CD4-positive, alpha-beta memory T cell (primary cell): Measurements from ENCODE around the gene SMG9. TPM values are rescaled to one million over a fixed set of nuclear protein-coding genes. Genes with fewer than 3 reads are reported as not detected.

Experiments
- CTCF ChIA-PET: fragments of 350-600 bp; sonication (Branson Sonifier 250); formaldehyde crosslinking; loops from one replicate; lab custom pipeline; 2021; ENCODE audit warnings: inconsistent platforms; ENCODE audit not compliant: partially characterized antibody; lab: Charles Lee
- POLR2A ChIA-PET: fragments of 350-600 bp; sonication (Branson Sonifier 250); formaldehyde crosslinking; loops from one replicate; lab custom pipeline; 2021; ENCODE audit not compliant: partially characterized antibody; lab: Charles Lee
- DNase-seq, 5 donors: peaks; one replicate each; pipeline versions ENCODE4 v3.0.0 to v3.0.0-alpha.2; 2020 to 2022; ENCODE audit warnings: mixed read lengths in 1 of 5
- H3K27ac ChIP-seq: one replicate; pipeline ENCODE4 v1.7.0; 2013; ENCODE audit warnings: low read depth, low read length
- H3K27me3 ChIP-seq: 2 replicates; pipeline ENCODE4 v1.7.0; 2013; ENCODE audit warnings: mild to moderate bottlenecking, low read length, moderate library complexity; ENCODE audit not compliant: insufficient read depth
- H3K36me3 ChIP-seq: 2 replicates; pipeline ENCODE4 v1.7.0; 2013; ENCODE audit warnings: mild to moderate bottlenecking, low read length, moderate library complexity; ENCODE audit not compliant: insufficient read depth
- H3K4me1 ChIP-seq: 2 replicates; pipeline ENCODE4 v1.7.0; 2013; ENCODE audit warnings: mild to moderate bottlenecking, low read length, moderate library complexity; ENCODE audit not compliant: insufficient read depth
- H3K4me3 ChIP-seq, 2 donors: one replicate each; pipeline ENCODE4 v1.7.0; 2013; ENCODE audit warnings: low read length in 2 of 2, mild to moderate bottlenecking in 1 of 2
- H3K9me3 ChIP-seq, 2 donors: one replicate each; pipeline ENCODE4 v1.7.0; 2013; ENCODE audit warnings: low read length in 2 of 2, control low read depth in 1 of 2; ENCODE audit not compliant: control insufficient read depth in 1 of 2
- H3K27ac Mint-ChIP-seq, 7 donors: one replicate each; pipeline ENCODE4 v1.8.0; 2020 to 2021; ENCODE audit warnings: mixed read lengths in 7 of 7, mild to moderate bottlenecking in 6 of 7, inconsistent platforms in 3 of 7, moderate library complexity in 3 of 7
- H3K27me3 Mint-ChIP-seq, 2 donors: one replicate each; pipeline ENCODE4 v1.8.0; 2020 to 2021; ENCODE audit warnings: mixed read lengths in 2 of 2
- H3K36me3 Mint-ChIP-seq, 2 donors: one replicate each; pipeline ENCODE4 v1.8.0; 2020 to 2021; ENCODE audit warnings: mixed read lengths in 2 of 2, inconsistent platforms in 1 of 2, mild to moderate bottlenecking in 1 of 2
- H3K4me1 Mint-ChIP-seq, 4 donors: one replicate each; pipeline ENCODE4 v1.8.0; 2020 to 2021; ENCODE audit warnings: mixed read lengths in 4 of 4, mild to moderate bottlenecking in 1 of 4
- H3K4me3 Mint-ChIP-seq, 8 donors: one replicate each; pipeline ENCODE4 v1.8.0; 2020 to 2021; ENCODE audit warnings: mixed read lengths in 8 of 8, mild to moderate bottlenecking in 7 of 8, moderate library complexity in 6 of 8, inconsistent platforms in 3 of 8
- H3K9me3 Mint-ChIP-seq, 8 donors: one replicate each; pipeline ENCODE4 v1.8.0; 2020 to 2021; ENCODE audit warnings: mixed read lengths in 8 of 8, mild to moderate bottlenecking in 5 of 8, inconsistent platforms in 3 of 8, moderate library complexity in 1 of 8
- intact Hi-C: fragments of 100-400 bp; cut with micrococcal nuclease; formaldehyde crosslinking; loops from one replicate; pipeline ENCODE4 v1.15.1; 2023
- polyA plus RNA-seq, 2 donors: library from polyadenylated mRNA; unstranded; fragments of 300-500 nt; fragmentation: Illumina TruSeq; gene quantifications; one replicate each; pipeline ENCODE4 v1.2.3, GENCODE V29; 2021
- total RNA-seq, 2 experiments: library from RNA; stranded (reverse); gene quantifications; one replicate each; pipeline ENCODE4 v1.2.3, GENCODE V29; 2021

The SMG9 gene
- total and polyA plus RNA-seq, 4 experiments from 2014 or later: 3.8 to 57.9 (median 35.6) TPM

DNA sequence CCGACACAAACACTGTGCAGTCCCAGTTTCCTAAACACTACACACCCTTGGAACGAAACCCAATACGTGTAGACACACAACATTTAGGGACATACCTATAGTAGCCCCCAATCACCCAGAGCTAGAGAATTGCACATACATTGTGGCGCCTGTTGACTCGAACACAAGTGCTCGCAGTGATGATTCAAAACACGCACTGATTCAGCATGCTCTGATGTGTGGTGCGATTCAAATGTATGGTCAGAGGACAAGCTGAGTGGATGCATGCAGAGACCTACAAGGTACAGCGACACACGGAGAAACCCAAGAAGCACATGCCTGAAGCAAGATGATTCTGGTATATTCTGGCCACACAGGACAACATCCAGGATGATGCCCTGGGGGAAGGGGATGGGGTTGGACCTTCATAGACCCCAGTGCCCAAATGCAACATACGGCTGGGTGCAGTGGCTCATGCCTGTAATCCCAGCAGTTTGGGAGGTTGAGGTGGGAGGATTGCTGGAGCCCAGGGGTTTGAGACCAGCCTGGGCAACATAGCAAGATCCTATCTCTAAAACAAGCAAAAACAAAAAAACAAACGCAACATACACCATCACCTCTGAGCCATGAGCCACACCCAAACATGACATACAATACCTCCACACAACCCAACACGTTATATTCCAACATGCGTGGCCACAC is 27.0 kb upstream of the SMG9 start:
- H3K36me3 ChIP-seq: no peaks in the 10 kb centered on the region
- no peak overlapping the region for H3K4me3 ChIP-seq
- peak overlapping the region; percentile 67 for H3K27ac ChIP-seq
- peaks cover 81% of the 10 kb centered on the region for H3K4me1 ChIP-seq
- ChIA-PET CTCF (interaction anchor here (0.9 to 8.1 kb wide), 3 partner anchors 15 to 113 kb away, joined by 3 to 94 read pairs (median 3); no protein-coding TSS in a partner anchor), POLR2A (interaction anchor here (1.0 to 7.8 kb wide), 5 partner anchors 14 to 36 kb away, joined by 3 to 106 read pairs (median 13); partner anchors contain the start of gene SMG9)
- Mint-ChIP-seq H3K36me3 (peaks cover 0 to 5% of the 10 kb centered on the region in 2 donors), H3K27ac (peak overlapping the region; percentile 85 to 96 (median 92)), H3K4me1 (peaks cover 51 to 86% (median 66%) of the 10 kb centered on the region in 4 donors), H3K9me3 (peaks cover 0 to 1% (median 0%) of the 10 kb centered on the region in 8 donors), H3K27me3 (no peaks in the 10 kb centered on the region), H3K4me3 (peak overlapping the region; percentile 82 to 92 (median 86))
- no peaks in the 10 kb centered on the region for H3K9me3 ChIP-seq
- no peak for DNase-seq
- H3K27me3 ChIP-seq: no peaks in the 10 kb centered on the region
- intact Hi-C loops: loop anchor here (10.0 kb wide), 1 partner anchor 217 kb away; no protein-coding TSS in a partner anchor

DNA sequence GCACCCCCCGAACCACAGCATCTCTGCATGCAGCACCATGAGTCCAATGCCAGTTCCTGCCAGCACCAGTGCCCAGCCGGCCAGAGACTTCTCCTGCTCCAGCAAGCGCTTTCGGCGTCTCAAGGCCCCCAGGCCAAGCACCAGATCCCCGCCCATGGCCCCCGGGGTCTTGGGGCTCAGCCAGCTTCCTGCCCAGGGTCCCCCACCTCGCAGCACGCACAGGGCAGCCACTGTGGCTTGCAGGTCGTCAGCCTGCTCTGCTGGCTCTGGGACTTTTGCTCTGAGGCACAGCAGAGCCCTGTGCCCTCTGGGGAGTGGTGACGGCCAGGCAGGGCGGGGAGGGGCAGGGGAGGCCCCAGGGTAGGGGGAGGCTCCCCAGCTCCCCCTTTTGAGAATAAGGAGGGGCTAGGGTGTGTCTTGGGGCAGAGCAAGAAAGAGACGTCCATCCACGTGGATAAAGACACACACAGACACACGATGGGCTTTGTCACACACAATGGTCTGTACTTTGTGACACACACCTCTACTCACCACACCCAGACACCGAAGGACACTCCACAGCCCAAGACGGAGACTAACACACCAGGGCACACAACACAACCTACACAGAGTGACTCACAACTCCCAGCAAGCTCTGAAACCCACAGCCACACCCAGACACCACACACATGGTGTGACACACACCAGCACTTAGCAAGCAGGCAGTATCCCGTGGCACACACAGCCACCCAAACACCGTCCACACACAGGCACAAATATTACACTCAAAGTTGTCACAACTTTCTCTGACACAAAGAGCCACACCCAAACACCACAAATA is 26.2 kb upstream of the SMG9 start, which contains the start of gene KCNN4:
Gene KCNN4 (minus strand): TSS at position 268 of the 820 bp plus-strand sequence. CDS start 112 bp downstream, at position 156.
- POLR2A ChIA-PET: interaction anchor here (1.0 to 7.8 kb wide), 7 partner anchors 13 to 342 kb away, joined by 3 to 106 read pairs (median 6); partner anchors contain the start of gene SMG9

DNA sequence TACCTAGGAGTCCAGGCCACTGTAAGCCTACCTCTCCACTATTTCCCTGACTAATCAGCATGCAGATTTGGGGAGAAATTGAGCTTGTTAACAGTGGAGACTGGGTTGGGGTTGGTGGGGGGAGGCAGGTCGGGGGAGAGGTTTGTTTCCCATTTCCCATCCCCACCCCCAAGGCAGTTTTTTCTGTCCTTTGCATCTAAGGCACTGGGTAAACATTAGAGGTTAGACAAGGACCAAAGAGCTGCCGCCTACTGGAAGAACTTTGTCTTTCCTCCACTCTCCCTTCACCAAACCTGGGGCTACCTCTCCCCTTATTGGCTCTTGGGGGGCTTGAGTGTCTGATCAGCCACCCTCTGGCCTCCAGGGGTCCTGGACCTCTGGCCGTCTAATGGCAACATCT is 25.1 kb upstream of the SMG9 start:
- intact Hi-C loops: loop anchor here (1.0 to 10.0 kb wide), 2 partner anchors 26 to 215 kb away; partner anchors contain the start of gene SMG9
- Histone ChIP-seq H3K27me3 (no peaks in the 10 kb centered on the region), H3K9me3 (no peaks in the 10 kb centered on the region), H3K4me1 (peaks cover 90% of the 10 kb centered on the region), H3K36me3 (no peaks in the 10 kb centered on the region), H3K27ac (peak overlapping the region; percentile 67), H3K4me3 (peak overlapping the region; percentile 38 to 48)
- peak overlapping the region; percentile 85 to 99 (median 91) for H3K27ac Mint-ChIP-seq
- POLR2A ChIA-PET: interaction anchor here (1.2 to 7.8 kb wide), 5 partner anchors 12 to 341 kb away, joined by 4 to 106 read pairs (median 6); partner anchors contain the start of gene SMG9
- H3K27me3 Mint-ChIP-seq: no peaks in the 10 kb centered on the region
- H3K4me1 Mint-ChIP-seq: peaks cover 58 to 95% (median 75%) of the 10 kb centered on the region in 4 donors
- H3K36me3 Mint-ChIP-seq: peaks cover 0 to 8% of the 10 kb centered on the region in 2 donors
- peaks cover 0 to 1% (median 0%) of the 10 kb centered on the region in 8 donors for H3K9me3 Mint-ChIP-seq
- no peak for DNase-seq
- H3K4me3 Mint-ChIP-seq: peak overlapping the region; percentile 84 to 92 (median 87)
- CTCF ChIA-PET: interaction anchor here (1.1 to 8.1 kb wide), 8 partner anchors 9 to 111 kb away, joined by 4 to 94 read pairs (median 6); partner anchors contain the start of gene SMG9

More for the DNA sequence above, 26.2 kb upstream of the SMG9 start, which contains the start of gene KCNN4:
- Histone ChIP-seq H3K4me1 (peaks cover 89% of the 10 kb centered on the region), H3K4me3 (peak within 1 kb of the TSS; percentile 44 to 48), H3K27ac (peak within 1 kb of the TSS; percentile 67), H3K27me3 (no peaks in the 10 kb centered on the region), H3K9me3 (no peaks in the 10 kb centered on the region), H3K36me3 (no peaks in the 10 kb centered on the region)
- H3K27ac Mint-ChIP-seq: peak within 1 kb of the TSS; percentile 85 to 99 (median 94)
- peaks cover 0 to 8% of the 10 kb centered on the region in 2 donors for H3K36me3 Mint-ChIP-seq
- CTCF ChIA-PET: interaction anchor here (1.4 to 8.1 kb wide), 3 partner anchors 14 to 112 kb away, joined by 3 to 94 read pairs (median 28); no protein-coding TSS in a partner anchor
- H3K4me3 Mint-ChIP-seq: peak within 1 kb of the TSS; percentile 84 to 92 (median 87)
- peaks cover 0 to 1% (median 0%) of the 10 kb centered on the region in 8 donors for H3K9me3 Mint-ChIP-seq
- no peaks in the 10 kb centered on the region for H3K27me3 Mint-ChIP-seq
- DNase-seq: peak in 4 of 5 donors; percentile 52 to 83 (median 58)
- intact Hi-C loops: loop anchor here (1.0 to 10.0 kb wide), 2 partner anchors 27 to 216 kb away; partner anchors contain the start of gene SMG9
- H3K4me1 Mint-ChIP-seq: peaks cover 58 to 95% (median 72%) of the 10 kb centered on the region in 4 donors

DNA sequence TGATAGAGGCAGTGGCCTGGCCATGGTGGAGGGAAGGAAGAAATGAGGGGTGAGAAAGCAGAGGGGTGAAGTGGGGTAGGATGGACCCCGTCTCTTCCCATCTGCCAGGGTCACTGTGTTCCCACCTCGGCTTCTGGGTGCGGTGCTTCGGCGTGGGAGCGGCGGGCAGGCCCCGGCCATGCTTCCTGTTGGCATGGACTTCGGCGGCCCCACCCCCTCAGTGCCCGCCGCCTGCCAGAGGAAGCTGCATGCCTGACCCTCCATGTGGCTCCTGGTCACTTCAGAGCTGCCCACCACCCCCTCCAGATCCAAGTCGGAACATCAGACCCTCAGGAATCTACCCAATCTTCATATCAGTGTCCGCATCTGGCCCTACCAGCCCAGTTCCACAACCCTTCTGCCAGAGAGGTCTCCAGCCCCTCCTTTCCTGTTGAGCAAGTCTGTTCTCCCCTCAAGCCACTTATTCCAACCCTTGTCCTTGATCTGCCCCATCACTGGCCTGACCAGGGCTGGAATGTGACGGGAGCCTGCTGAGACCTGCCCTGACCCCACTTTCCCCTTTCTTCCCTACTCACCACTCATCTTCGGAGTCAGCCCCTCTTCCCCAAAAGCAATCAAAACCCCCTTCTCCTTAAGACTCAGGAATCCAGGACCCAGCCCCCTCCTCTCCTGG is 24.5 kb upstream of the SMG9 start:
- ChIA-PET CTCF (interaction anchor here (0.8 to 8.1 kb wide), 12 partner anchors 8 to 185 kb away, joined by 3 to 94 read pairs (median 6); partner anchors contain the start of gene SMG9), POLR2A (interaction anchor here (1.3 to 7.8 kb wide), 4 partner anchors 12 to 111 kb away, joined by 4 to 106 read pairs (median 56); partner anchors contain the start of gene SMG9)
- peak overlapping the region; percentile 67 for H3K27ac ChIP-seq
- peak overlapping the region; percentile 85 to 99 (median 91) for H3K27ac Mint-ChIP-seq
- no peaks in the 10 kb centered on the region for H3K27me3 ChIP-seq
- intact Hi-C loops: no loop called here
- peaks cover 0 to 1% (median 0%) of the 10 kb centered on the region in 8 donors for H3K9me3 Mint-ChIP-seq
- H3K9me3 ChIP-seq: no peaks in the 10 kb centered on the region
- H3K4me3 Mint-ChIP-seq: peak overlapping the region; percentile 84 to 92 (median 87)
- H3K36me3 Mint-ChIP-seq: peaks cover 0 to 8% of the 10 kb centered on the region in 2 donors
- peaks cover 85% of the 10 kb centered on the region for H3K4me1 ChIP-seq
- peaks cover under 1% of the 10 kb centered on the region for H3K36me3 ChIP-seq
- no peaks in the 10 kb centered on the region for H3K27me3 Mint-ChIP-seq
- no peak for DNase-seq
- H3K4me1 Mint-ChIP-seq: peaks cover 55 to 90% (median 72%) of the 10 kb centered on the region in 4 donors
- peak overlapping the region; percentile 38 to 48 for H3K4me3 ChIP-seq

DNA sequence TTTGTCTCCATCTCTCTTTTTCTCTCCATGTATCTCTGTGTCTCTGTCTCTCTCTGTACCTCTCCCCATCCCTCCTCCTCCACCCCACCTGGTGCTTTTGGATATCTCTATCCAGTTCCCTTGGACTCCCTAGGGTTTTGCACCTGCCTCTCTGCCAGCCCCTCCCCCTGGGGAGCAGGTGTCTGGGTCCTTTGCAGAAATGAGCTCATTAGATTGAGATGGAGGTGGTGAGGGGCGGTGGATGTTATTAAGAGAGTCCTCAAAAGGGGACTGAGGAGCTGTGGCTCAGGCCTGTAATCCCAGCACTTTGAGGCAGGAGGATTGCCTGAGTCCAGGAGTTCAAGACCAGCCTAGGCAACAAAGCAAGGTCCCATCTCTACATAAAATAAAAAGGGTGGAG is 23.9 kb upstream of the SMG9 start:
- H3K4me3 ChIP-seq: peak overlapping the region in 1 of 2 donors; percentile 48
- peaks cover 0 to 9% of the 10 kb centered on the region in 2 donors for H3K36me3 Mint-ChIP-seq

More for the DNA sequence above, 23.9 kb upstream of the SMG9 start:
- Mint-ChIP-seq H3K4me1 (peaks cover 50 to 83% (median 66%) of the 10 kb centered on the region in 4 donors), H3K27ac (peak overlapping the region; percentile 85 to 99 (median 91)), H3K4me3 (peak overlapping the region; percentile 33 to 92 (median 87)), H3K27me3 (no peaks in the 10 kb centered on the region), H3K9me3 (peaks cover 0 to 1% (median 0%) of the 10 kb centered on the region in 8 donors)
- H3K9me3 ChIP-seq: no peaks in the 10 kb centered on the region
- no peak for DNase-seq
- intact Hi-C loops: no loop called here
- POLR2A ChIA-PET: interaction anchor here (1.3 to 7.8 kb wide), 4 partner anchors 11 to 110 kb away, joined by 4 to 106 read pairs (median 56); partner anchors contain the start of gene SMG9
- CTCF ChIA-PET: interaction anchor here (0.8 to 8.1 kb wide), 11 partner anchors 9 to 185 kb away, joined by 3 to 94 read pairs (median 5); partner anchors contain the start of gene SMG9
- no peaks in the 10 kb centered on the region for H3K27me3 ChIP-seq
- H3K27ac ChIP-seq: peak overlapping the region; percentile 67
- peaks cover 79% of the 10 kb centered on the region for H3K4me1 ChIP-seq
- peaks cover 6% of the 10 kb centered on the region for H3K36me3 ChIP-seq
